Activated B cell treated with CpG ODN at 0.5 μM for 24 hours (primary cell): ENCODE results near the gene UFSP1. TPM values are rescaled to one million over a fixed set of nuclear protein-coding genes. Genes with fewer than 3 reads are reported as not detected.

Source experiments
- ATAC-seq: fragments of 200-7000 bp; cut with Tn5 transposase; one replicate; pipeline ENCODE4 v1.10.0; 2021; ENCODE audit warnings: low read depth, mild to moderate bottlenecking, moderate library complexity
- CTCF ChIA-PET: fragments of 350-600 bp; sonication (Branson Sonifier 250); formaldehyde crosslinking; loops from one replicate; lab custom pipeline; 2021; ENCODE audit warnings: antibody characterized with exemption; lab: Charles Lee
- POLR2A ChIA-PET: fragments of 350-600 bp; sonication (Branson Sonifier 250); formaldehyde crosslinking; loops from one replicate; lab custom pipeline; 2021; ENCODE audit warnings: antibody characterized with exemption; lab: Charles Lee
- DNase-seq: peaks from one replicate; pipeline ENCODE4 v3.0.0; 2022
- H3K27ac Mint-ChIP-seq: one replicate; pipeline ENCODE4 v1.8.0; 2020; ENCODE audit warnings: mixed read lengths
- H3K27me3 Mint-ChIP-seq: one replicate; pipeline ENCODE4 v1.8.0; 2021; ENCODE audit warnings: mixed read lengths
- H3K36me3 Mint-ChIP-seq: one replicate; pipeline ENCODE4 v1.8.0; 2021; ENCODE audit warnings: low read depth, mixed read lengths
- H3K4me1 Mint-ChIP-seq: one replicate; pipeline ENCODE4 v1.8.0; 2021; ENCODE audit warnings: mixed read lengths
- H3K4me3 Mint-ChIP-seq: one replicate; pipeline ENCODE4 v1.8.0; 2020; ENCODE audit warnings: mild to moderate bottlenecking, mixed read lengths
- H3K9me3 Mint-ChIP-seq: one replicate; pipeline ENCODE4 v1.8.0; 2020; ENCODE audit warnings: mixed read lengths
- CTCF ChIP-seq: fragments of 200-600 bp; IDR thresholded peaks from one replicate; pipeline ENCODE4 v1.8.0; 2022; ENCODE audit warnings: antibody characterized with exemption, mild to moderate bottlenecking
- intact Hi-C: fragments of 100-400 bp; cut with micrococcal nuclease; formaldehyde crosslinking; loops from one replicate; pipeline ENCODE4 v1.15.1; 2024
- total RNA-seq: library from RNA; stranded (reverse); gene quantifications from 2 replicates; pipeline ENCODE4 v1.2.3, GENCODE V29; 2022

Gene UFSP1
- total RNA-seq, 1 donor from 2014 or later = 3.4 TPM

GRCh38 chr7:100878685-100879084 is 10.8 kb downstream of the UFSP1 start:
- ChIA-PET CTCF (no interaction called here), POLR2A (interaction anchor here (0.6 to 10.3 kb wide), 4 partner anchors 8 to 1581 kb away, joined by 3 to 254 read pairs (median 4); partner anchors contain the start of genes SLC12A9 and UFSP1)
- intact Hi-C loops = no loop called here
- ATAC-seq (no peak), DNase-seq (no peak)
- no peak for TF ChIP-seq CTCF
- H3K9me3 Mint-ChIP-seq = no peaks in the 10 kb centered on the region
- peaks cover 52% of the 10 kb centered on the region for H3K4me1 Mint-ChIP-seq
- no peak overlapping the region for H3K27ac Mint-ChIP-seq
- H3K27me3 Mint-ChIP-seq = no peaks in the 10 kb centered on the region
- H3K36me3 Mint-ChIP-seq = peaks cover 79% of the 10 kb centered on the region
- H3K4me3 Mint-ChIP-seq = no peak overlapping the region

- ChIA-PET CTCF (interaction anchor here (1.0 kb wide), 1 partner anchor 12 kb away, joined by 3 read pairs; the partner anchor contains the start of gene UFSP1), POLR2A (interaction anchor here (0.6 to 10.3 kb wide), 4 partner anchors 9 to 1581 kb away, joined by 3 to 254 read pairs (median 6); partner anchors contain the start of genes SLC12A9 and UFSP1)
- Mint-ChIP-seq H3K4me1 (peaks cover 52% of the 10 kb centered on the region), H3K27me3 (no peaks in the 10 kb centered on the region), H3K27ac (no peak overlapping the region), H3K36me3 (peaks cover 77% of the 10 kb centered on the region), H3K9me3 (no peaks in the 10 kb centered on the region), H3K4me3 (no peak overlapping the region)
- ATAC-seq = no peak
- DNase-seq = no peak
- no peak for TF ChIP-seq CTCF
- intact Hi-C loops = no loop called here
These were observed 11.5 kb downstream of the UFSP1 start for GRCh38 chr7:100878013-100878412.

- ChIA-PET CTCF (interaction anchor here (1.4 to 1.7 kb wide), 2 partner anchors 14 to 23 kb away, joined by 6 to 8 read pairs; partner anchors contain the start of genes SLC12A9 and UFSP1), POLR2A (interaction anchor here (0.5 to 10.3 kb wide), 40 partner anchors 8 to 1371 kb away, joined by 3 to 254 read pairs (median 4); partner anchors contain the start of genes ACHE, FBXO24, FIS1 and IFT22)
- no peaks in the 10 kb centered on the region for H3K27me3 Mint-ChIP-seq
- H3K9me3 Mint-ChIP-seq = no peaks in the 10 kb centered on the region
- intact Hi-C loops = loop anchor here (1.0 to 2.0 kb wide), 3 partner anchors 12 to 170 kb away; no protein-coding TSS in a partner anchor
- H3K4me1 Mint-ChIP-seq = peaks cover 49% of the 10 kb centered on the region
- ATAC-seq = peak; percentile 27
- no peak for DNase-seq
- peaks cover 65% of the 10 kb centered on the region for H3K36me3 Mint-ChIP-seq
- no peak for TF ChIP-seq CTCF
- H3K27ac Mint-ChIP-seq = peak overlapping the region; percentile 98
- peak overlapping the region; percentile 99 for H3K4me3 Mint-ChIP-seq
These were observed 14.2 kb downstream of the UFSP1 start for GRCh38 chr7:100875356-100875751.

GRCh38 chr7:100874577-100875355 is 14.7 kb downstream of the UFSP1 start, which contains the start of gene SRRT:
SRRT (plus strand) TSS chr7:100875103; CDS start chr7:100875591, 488 bp downstream.
- ChIA-PET CTCF (interaction anchor here (1.4 to 1.7 kb wide), 2 partner anchors 15 to 23 kb away, joined by 6 to 8 read pairs; partner anchors contain the start of genes SLC12A9 and UFSP1), POLR2A (interaction anchor here (0.5 to 10.3 kb wide), 39 partner anchors 8 to 1370 kb away, joined by 3 to 254 read pairs (median 4); partner anchors contain the start of genes ACHE, FBXO24, FIS1 and IFT22)
- Mint-ChIP-seq H3K27me3 (no peaks in the 10 kb centered on the region), H3K27ac (peak within 1 kb of the TSS; percentile 98), H3K4me3 (peak within 1 kb of the TSS; percentile 99), H3K36me3 (peaks cover 60% of the 10 kb centered on the region), H3K9me3 (no peaks in the 10 kb centered on the region), H3K4me1 (peaks cover 45% of the 10 kb centered on the region)
- intact Hi-C loops = loop anchor here (1.0 to 2.0 kb wide), 4 partner anchors 13 to 169 kb away; partner anchors contain the start of gene SLC12A9
- ATAC-seq (peak; percentile 96), DNase-seq (peak; percentile 96)
- TF ChIP-seq CTCF = no peak

GRCh38 chr7:100874300-100874576 is 15.3 kb downstream of the UFSP1 start:
- no peaks in the 10 kb centered on the region for H3K27me3 Mint-ChIP-seq
- TF ChIP-seq CTCF = no peak
- peak overlapping the region; percentile 99 for H3K4me3 Mint-ChIP-seq
- no peaks in the 10 kb centered on the region for H3K9me3 Mint-ChIP-seq
- ATAC-seq (no peak), DNase-seq (no peak)
- ChIA-PET POLR2A (interaction anchor here (0.9 to 10.3 kb wide), 5 partner anchors 13 to 371 kb away, joined by 4 to 254 read pairs (median 8); partner anchors contain the start of genes FBXO24, FIS1, LRCH4 and MOSPD3), CTCF (no interaction called here)
- peaks cover 42% of the 10 kb centered on the region for H3K4me1 Mint-ChIP-seq
- intact Hi-C loops = loop anchor here (1.0 to 2.0 kb wide), 2 partner anchors 22 to 75 kb away; partner anchors contain the start of gene SLC12A9
- H3K27ac Mint-ChIP-seq = peak overlapping the region; percentile 98
- peaks cover 55% of the 10 kb centered on the region for H3K36me3 Mint-ChIP-seq
